DND-41 (cell line): ENCODE data around the gene PARP4.
"Not testable (repeated sequence)": the region's sequence is repeated elsewhere in the genome, so short reads cannot be mapped to it uniquely, and the experiment has no call there.

ENCODE experiments used
- EZH2 ChIP-seq: IDR thresholded peaks from 3 replicates; pipeline ENCODE4 v1.6.1; 2012; ENCODE audit warnings: borderline replicate concordance, low read depth, mild to moderate bottlenecking, moderate library complexity, low read length, inconsistent platforms; ENCODE audit not compliant: severe bottlenecking
- TF ChIP-seq, protein P1 (sequence below): IDR thresholded peaks from 2 replicates; pipeline ENCODE4 v1.5.1; 2012; ENCODE audit warnings: borderline replicate concordance, low read length, moderate library complexity, mild to moderate bottlenecking; ENCODE audit not compliant: poor library complexity, severe bottlenecking; ENCODE audit errors: extremely low read depth

GRCh38 chr13:24419668-24420067, 92.9 kb downstream of the PARP4 start:
- TF ChIP-seq, protein P1, sequence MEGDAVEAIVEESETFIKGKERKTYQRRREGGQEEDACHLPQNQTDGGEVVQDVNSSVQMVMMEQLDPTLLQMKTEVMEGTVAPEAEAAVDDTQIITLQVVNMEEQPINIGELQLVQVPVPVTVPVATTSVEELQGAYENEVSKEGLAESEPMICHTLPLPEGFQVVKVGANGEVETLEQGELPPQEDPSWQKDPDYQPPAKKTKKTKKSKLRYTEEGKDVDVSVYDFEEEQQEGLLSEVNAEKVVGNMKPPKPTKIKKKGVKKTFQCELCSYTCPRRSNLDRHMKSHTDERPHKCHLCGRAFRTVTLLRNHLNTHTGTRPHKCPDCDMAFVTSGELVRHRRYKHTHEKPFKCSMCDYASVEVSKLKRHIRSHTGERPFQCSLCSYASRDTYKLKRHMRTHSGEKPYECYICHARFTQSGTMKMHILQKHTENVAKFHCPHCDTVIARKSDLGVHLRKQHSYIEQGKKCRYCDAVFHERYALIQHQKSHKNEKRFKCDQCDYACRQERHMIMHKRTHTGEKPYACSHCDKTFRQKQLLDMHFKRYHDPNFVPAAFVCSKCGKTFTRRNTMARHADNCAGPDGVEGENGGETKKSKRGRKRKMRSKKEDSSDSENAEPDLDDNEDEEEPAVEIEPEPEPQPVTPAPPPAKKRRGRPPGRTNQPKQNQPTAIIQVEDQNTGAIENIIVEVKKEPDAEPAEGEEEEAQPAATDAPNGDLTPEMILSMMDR = not testable (repeated sequence)
- not testable (repeated sequence) for TF ChIP-seq EZH2
